ENCODE measurements around the gene UBE2QL1.

UBE2QL1 gene

GRCh38 chr5:6480133-6481051, 31.7 kb downstream of the UBE2QL1 start:
- no peak for DNase-seq

DNA sequence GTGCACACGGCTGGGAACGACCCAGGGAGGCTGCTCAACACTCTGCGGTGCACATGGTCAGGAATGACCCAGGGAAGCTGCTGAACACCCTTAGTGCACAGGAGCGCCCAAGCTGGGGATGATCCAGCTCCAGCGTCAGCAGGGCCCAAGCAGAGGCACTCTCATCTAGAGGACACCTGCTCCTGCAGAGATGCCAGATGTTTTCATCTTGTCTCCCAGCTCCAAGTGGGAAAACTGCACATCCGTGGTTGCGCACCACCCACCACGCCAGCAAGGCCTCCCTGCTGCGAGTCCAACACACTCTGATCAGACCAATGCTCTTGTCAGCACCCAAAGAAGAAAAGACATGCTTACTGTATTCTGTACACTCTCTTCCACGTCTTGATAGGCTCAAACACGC, 34.1 kb downstream of the UBE2QL1 start:
- no peak for DNase-seq

DNA sequence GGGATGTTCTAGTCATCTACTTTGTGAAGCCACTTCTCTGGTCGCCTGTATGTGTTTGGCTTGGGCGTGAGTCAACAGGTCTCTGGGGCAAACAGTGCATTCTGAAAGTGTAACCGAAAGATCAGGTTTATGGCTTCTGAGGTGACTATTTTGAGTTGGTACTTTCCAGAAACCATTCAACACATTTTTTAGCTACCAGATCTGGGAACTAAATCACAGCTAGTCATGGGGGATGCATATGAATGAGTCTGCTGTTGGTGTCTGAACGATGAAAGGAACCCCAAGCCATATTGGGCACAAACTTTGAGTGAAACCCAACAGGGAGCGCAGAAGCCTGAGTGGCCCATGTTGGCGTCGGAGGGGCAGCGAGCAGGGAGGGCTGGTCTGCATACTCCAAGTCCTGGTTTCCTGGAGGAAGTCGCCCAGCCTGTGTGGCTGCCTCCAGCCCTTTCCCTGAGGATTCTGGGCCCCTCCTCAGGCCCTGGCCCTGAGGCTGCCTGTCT, 35.3 kb downstream of the UBE2QL1 start:
- DNase-seq: peak; percentile 30

- no peak for DNase-seq
Measured at GRCh38 chr5:6484446-6484845, 35.8 kb downstream of the UBE2QL1 start.

- DNase-seq: no peak
Measured at GRCh38 chr5:6484899-6485298, 36.2 kb downstream of the UBE2QL1 start.

DNA sequence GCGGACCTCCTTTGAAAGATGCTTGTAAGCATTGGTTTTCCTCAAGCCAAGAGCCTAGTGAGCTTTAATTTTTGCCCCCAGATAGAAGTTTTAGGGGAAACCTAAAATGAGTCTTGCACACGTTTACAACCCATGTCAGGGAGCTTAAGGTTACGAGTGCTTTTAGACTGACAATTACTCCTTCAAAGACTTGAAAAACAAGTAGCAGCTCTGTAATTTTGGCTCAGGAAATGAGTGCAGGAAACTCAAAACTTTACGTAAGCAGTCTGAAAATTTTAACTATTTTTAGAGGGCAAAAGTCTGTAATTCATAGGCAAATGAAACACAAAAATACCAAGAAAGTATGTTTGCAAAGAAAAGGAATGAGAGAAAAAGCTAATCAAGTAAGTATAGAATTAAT, 36.8 kb downstream of the UBE2QL1 start:
- no peak for DNase-seq

DNA sequence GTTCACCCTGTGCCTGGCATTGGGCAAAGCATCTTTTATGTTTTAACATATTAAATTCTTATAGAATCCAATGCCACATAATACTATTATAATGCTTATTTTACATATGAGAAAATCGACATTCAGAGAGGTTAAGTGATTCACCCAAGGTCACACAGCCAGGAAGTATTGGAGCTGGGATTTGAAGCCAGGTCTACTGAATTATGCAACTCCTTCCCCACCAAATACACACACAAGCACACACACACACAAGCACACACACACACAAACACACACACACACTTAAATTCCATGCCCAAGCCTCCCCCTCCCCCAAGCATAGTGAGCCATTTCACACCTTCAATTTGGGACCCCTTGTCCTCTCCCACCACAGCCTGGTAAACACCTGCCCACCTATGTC, 37.4 kb downstream of the UBE2QL1 start:
- no peak for DNase-seq

DNA sequence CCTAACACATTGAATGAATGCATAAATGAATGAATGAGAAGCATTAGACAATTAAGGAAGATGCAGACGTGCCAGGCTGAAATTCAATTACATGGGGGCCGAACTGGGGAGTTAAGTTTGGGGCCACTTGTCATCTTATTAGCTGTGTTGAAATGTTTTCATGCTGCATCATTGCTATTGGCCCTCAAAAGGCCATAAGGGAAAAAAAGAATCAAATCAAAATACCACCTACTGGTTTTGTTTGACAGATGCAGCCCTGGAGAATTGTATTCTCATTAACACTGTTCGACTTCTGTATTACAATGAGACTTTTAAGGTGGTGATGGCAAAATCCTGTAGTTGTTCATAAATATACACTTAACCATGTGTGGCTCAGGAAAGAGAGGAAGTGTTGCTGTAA, 38.4 kb downstream of the UBE2QL1 start:
- no peak for DNase-seq

DNA sequence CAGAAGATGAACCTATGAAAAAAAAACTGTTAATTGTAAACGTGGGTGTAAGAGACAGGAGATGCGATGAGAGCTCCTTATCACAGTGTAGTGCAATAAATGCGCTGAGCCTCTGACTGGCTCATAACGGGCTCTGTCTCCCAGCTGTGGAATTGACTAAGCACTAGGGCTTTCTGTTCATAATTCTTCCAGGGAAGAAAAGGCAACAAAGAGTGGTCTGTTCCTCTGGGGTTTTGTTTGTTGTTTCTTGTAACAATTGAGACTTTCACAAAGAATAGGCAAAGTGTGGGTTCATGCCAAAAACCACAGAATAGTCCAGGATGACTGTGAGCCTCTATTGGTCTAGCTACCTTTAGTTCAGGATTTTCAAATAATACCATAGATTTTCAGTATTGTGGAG, 39.4 kb downstream of the UBE2QL1 start:
- no peak for DNase-seq

- DNase-seq: no peak
Measured at GRCh38 chr5:6489643-6490185, 41.1 kb downstream of the UBE2QL1 start.

DNA sequence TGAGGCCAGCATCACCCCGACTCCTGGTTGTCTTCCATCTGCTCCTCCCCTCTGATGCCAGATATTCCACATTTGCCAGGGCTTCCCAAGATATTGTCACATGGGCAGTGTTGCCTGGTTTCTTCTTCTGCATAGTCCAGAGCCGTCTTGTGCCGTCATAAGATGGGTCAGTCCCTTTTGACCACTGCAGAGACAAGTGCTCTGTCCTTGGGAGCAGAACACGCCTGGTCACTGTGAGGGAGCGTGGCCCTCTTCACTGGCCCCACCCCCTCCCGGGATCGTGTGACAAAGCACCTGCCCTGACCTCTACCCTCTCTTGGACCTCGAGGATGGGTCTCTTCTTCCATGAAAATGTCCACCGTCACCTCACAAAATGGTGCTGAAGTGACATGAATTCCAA, 41.6 kb downstream of the UBE2QL1 start:
- no peak for DNase-seq

DNA sequence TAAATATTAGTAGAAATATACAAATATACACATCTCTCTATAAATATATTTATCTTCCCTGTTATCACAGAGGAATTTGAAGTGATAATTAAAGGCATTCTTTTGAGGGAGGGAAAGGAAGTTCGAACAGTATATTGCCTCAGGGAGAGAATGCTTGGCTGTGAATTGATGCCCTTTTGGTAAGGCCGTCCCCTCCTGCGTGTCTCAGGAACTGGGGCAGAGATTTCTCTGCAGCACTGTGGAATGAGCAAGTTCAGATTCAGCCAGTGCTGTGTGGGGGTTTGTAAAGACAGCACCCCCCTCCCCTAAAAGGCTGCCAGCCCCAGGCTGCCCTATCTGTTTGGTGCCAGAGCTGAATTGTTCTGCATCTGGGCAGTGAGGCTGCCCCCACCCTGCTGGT, 42.0 kb downstream of the UBE2QL1 start:
- DNase-seq: no peak

DNA sequence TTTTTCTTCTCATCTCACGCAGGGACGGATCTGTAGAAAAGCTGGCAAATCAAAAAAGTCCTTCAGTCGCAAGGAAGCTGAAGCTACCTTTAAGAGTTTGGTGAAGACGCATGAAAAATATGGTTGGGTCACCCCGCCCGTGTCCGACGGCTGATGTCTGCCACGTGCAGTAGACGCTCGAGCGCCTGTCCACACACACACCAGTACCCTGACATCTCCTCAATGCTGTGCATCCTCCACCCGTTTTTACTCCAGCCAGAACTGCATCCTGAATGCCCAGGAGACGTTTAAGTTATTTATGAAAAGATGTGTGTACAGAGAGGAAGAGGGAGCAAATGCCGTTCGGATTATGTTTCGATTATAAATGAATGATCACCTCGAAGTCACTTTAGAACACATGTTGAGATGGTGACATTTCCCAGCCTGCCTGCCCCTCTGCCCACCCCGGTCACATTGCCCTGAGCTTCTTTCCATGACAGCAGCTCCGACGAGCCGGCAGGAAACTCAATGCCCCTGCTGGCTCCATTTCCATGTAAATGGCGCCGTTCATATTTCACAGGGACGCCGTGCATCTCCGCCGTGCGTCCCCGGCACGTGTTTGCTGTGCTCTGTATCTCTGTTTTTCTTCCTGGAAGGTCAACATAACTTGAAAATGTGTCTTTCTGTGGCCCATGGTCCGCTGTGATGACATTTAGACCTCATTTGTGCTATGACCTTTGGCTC, 42.7 kb downstream of the UBE2QL1 start:
- no peak for DNase-seq

DNA sequence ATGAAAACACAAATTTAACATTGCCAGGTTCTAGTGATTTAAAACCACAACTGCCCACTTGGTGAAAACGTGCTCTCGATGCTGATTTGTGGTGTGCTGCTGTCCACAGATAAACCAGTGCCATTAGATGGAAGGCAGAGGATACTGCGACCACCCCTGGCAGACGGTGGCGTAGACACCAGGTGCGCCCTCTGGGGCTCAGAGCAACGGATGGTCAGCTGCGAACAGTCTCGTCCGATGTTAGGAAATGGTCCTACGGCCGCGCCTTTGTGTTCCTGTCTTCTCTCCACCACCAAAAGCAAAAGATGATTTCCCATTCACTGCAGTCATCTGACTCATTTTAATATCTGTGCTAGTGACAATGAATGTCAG, 43.2 kb downstream of the UBE2QL1 start:
- no peak for DNase-seq

- DNase-seq: no peak
Measured at GRCh38 chr5:6492934-6493333, 44.3 kb downstream of the UBE2QL1 start.

DNA sequence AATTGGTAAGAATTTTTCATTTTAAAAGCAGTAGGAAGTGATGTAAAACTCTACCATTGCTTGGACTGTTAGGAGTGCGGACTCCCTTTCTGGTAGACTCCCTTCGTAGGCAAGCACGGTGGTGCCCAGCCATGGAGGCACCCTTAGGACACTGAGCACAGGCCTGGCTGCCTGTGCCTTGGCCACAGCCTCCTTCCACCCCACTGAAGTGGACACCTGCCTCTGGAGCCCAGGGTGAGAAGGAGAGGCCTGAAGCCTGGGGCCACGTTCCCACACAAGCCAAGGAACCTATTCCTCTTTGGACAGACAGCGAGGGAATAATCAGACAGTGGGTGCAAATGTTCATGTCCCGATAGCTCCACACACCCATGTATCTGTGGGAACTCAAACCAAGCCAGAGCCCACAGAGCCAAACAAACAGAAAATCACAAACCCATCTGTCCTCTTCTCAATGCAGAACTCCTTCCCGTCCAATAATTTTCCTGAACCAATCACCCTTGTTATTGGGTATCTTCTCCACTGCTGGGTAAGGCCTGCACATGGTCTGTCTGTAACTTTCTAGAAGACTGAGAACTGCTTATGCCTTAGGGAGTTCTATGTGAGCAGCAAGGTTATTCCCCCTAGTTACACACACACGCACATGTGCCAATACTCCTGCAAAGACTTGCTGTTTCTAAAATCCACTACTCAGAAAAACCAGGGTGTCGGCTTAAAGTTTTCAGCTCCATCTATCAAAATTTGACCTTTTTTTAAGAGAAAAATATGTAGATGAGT, 45.2 kb downstream of the UBE2QL1 start:
- no peak for DNase-seq

DNA sequence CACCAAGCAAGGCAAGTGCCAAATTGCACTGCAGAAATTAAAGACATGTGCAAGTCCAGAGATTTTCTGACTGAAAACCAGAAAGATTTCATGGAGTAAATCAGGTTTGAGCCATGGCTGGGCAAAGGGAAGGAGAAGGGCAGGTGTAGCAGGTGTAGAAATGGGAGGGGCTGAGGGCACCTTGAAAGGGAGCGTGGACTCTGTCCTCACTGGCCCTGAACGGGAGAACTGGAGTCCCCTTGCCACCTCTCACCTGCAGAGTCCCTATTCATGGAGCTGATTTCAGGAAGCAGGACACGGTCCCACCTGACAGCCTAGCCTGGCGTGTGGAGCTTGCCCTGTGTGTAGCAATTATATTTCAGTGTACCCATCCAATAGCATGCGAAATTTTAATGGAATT, 46.3 kb downstream of the UBE2QL1 start:
- DNase-seq: no peak

GRCh38 chr5:6495433-6496206, 47.0 kb downstream of the UBE2QL1 start:
- no peak for DNase-seq

- DNase-seq: peak; percentile 30
Measured at GRCh38 chr5:6496207-6496584, 47.5 kb downstream of the UBE2QL1 start.

DNA sequence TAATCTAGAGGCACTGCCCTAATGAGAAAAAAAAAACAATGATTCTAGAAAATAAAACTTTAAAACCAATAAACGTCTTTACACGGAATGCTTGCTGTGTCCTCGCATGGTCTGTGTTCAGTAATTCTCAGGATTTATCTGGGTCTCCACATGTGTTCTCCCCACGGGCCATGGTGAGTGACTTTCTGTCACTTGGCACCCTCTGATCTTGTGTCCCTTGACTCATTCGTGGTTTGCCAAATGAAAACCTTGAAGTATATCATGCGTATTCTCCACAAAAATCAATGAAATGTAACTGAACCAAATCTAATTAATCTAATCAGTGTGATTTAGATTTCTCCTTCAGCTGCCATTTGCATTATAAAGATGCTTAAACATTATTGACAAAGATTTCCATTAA, 48.0 kb downstream of the UBE2QL1 start:
- no peak for DNase-seq

- DNase-seq: no peak
Measured at GRCh38 chr5:6497262-6497661, 48.6 kb downstream of the UBE2QL1 start.

DNA sequence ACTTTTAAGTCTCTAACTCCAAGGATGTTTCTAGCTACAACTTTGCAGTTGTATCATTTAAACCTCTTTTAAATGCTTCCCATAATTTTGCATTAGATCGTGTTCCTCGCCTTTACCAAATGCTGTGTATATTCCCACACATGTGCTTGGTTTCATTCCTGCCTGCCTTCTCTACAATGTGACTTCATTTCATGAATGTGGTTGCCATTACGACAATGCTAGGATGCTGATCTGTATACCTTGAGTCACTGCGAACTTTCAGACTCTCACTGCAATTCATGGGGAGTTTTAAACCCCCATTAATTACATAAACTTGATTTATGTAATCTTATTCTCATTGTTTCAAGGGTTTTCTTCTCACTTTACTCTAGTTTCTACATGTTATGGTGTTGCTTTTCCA, 50.3 kb downstream of the UBE2QL1 start:
- no peak for DNase-seq

Data from stimulated activated CD8-positive, alpha-beta memory T cell treated with anti-CD3 and anti-CD28 coated beads, Interleukin-4, amount 100 ng/mL, for 48 hours (primary cell).